ENCODE measurements around the gene POLR3H.

DNA sequence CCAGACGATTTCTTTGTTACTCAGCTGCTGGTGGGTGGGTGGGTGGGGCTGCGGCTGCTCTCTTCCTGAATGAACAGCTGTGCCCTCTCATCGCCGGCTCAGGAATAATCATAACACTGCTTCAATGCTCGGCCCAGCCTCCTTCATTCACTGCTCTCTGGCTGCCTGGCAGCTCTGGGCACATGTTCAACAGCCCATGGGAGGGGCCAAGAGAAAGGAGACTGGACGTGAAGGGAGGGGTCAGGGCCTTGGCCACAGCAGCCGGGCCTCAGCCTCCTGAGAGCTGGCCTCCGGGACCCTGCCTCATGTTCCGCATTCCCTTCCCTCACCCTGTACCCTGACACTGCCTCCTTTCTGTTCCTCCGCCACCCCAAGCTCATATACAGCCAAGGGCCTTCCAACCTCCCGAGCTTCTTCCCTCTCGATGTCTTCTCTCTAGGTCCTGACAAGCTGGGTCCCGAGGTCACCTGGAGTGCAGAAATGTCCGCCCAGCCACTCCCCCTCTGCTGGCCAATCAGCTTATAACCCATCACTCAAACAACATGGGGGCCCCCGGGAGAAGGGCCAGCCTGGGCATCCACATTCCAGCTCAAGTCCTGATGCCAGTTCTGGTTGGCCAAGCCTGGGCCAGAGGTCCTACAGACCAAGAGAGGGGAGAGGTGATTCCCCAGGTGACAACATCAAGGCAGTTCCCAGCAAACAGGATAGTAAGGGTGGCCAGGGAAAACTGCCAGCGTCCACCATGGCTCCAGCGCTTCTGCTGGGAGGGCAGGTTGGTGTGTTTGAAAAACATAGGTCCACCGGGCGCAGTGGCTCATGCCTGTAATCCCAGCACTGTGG lies 13.4 kb upstream of the POLR3H start:
- TF ChIP-seq, protein P1, sequence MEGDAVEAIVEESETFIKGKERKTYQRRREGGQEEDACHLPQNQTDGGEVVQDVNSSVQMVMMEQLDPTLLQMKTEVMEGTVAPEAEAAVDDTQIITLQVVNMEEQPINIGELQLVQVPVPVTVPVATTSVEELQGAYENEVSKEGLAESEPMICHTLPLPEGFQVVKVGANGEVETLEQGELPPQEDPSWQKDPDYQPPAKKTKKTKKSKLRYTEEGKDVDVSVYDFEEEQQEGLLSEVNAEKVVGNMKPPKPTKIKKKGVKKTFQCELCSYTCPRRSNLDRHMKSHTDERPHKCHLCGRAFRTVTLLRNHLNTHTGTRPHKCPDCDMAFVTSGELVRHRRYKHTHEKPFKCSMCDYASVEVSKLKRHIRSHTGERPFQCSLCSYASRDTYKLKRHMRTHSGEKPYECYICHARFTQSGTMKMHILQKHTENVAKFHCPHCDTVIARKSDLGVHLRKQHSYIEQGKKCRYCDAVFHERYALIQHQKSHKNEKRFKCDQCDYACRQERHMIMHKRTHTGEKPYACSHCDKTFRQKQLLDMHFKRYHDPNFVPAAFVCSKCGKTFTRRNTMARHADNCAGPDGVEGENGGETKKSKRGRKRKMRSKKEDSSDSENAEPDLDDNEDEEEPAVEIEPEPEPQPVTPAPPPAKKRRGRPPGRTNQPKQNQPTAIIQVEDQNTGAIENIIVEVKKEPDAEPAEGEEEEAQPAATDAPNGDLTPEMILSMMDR (conservative IDR thresholded peaks at IDR 0.05): no peak
- TF ChIP-seq ZFX (IDR thresholded peaks at IDR 0.05): no peak

Data from C4-2B (cell line).